HepG2 (cell line): ENCODE results near the gene CCDC196. TPM values are rescaled to one million over a fixed set of nuclear protein-coding genes. Genes with fewer than 3 reads are reported as not detected.
A peak's percentile ranks its signal among the peaks of the same experiment; 100 is the strongest.

Source experiments
- ATF1 ChIP-seq: IDR thresholded peaks from 2 replicates; pipeline ENCODE4 v1.6.1; 2016; ENCODE audit warnings: mild to moderate bottlenecking, control low read depth
- DPF2 ChIP-seq: sonication (generic); formaldehyde crosslinking; IDR thresholded peaks from 2 replicates; pipeline ENCODE4 v1.4.0; 2020; ENCODE audit warnings: mild to moderate bottlenecking, low read depth, missing genetic modification reagents, borderline replicate concordance
- HDAC2 ChIP-seq: sonication (generic); formaldehyde crosslinking; IDR thresholded peaks from 2 replicates; pipeline ENCODE4 v1.4.0; 2020; ENCODE audit warnings: missing genetic modification reagents
- KDM2A ChIP-seq: sonication (generic); formaldehyde crosslinking; IDR thresholded peaks from 2 replicates; pipeline ENCODE4 v1.4.0; 2020; ENCODE audit warnings: low read depth, missing genetic modification reagents, borderline replicate concordance
- RARA ChIP-seq: IDR thresholded peaks from 2 replicates; pipeline ENCODE4 v1.6.1; 2016; ENCODE audit warnings: missing genetic modification reagents, missing compliant biosample characterization
- REXO4 ChIP-seq: sonication (generic); formaldehyde crosslinking; IDR thresholded peaks from 2 replicates; pipeline ENCODE4 v1.8.0; 2022; ENCODE audit warnings: missing genetic modification reagents, mild to moderate bottlenecking, borderline replicate concordance
- RFXANK ChIP-seq: IDR thresholded peaks from 2 replicates; pipeline ENCODE4 v1.6.1; 2016
- ZBTB42 ChIP-seq: sonication (generic); formaldehyde crosslinking; IDR thresholded peaks from 2 replicates; pipeline ENCODE4 v1.5.0; 2020; ENCODE audit warnings: mild to moderate bottlenecking, missing genetic modification reagents
- ZNF253 ChIP-seq: sonication (generic); formaldehyde crosslinking; IDR thresholded peaks from 2 replicates; pipeline ENCODE4 v1.8.0; 2022; ENCODE audit warnings: mild to moderate bottlenecking, missing genetic modification reagents, borderline replicate concordance
- ZNF335 ChIP-seq: sonication (generic); formaldehyde crosslinking; IDR thresholded peaks from 2 replicates; pipeline ENCODE4 v1.4.0; 2020; ENCODE audit warnings: missing genetic modification reagents
- ZNF530 ChIP-seq: sonication (generic); formaldehyde crosslinking; IDR thresholded peaks from 2 replicates; pipeline ENCODE4 v1.5.0; 2020; ENCODE audit warnings: low read depth, mild to moderate bottlenecking, missing genetic modification reagents
- polyA plus RNA-seq, 8 experiments: library from polyadenylated mRNA; depleted of rRNA in 3 of 8; stranded (reverse) in 7 of 8; unstranded in 1 of 8; fragments of >200 nt; fragmentation: Illumina TruSeq in 4 of 8; extraction: Trizol in 4 of 8; gene quantifications; 2 replicates each; pipeline versions ENCODE4 v1.2.1 to v1.2.3, GENCODE V29; 2011 to 2016; ENCODE audit warnings: low read depth in 4 of 8, missing spikeins in 1 of 8, mixed read lengths in 1 of 8; ENCODE audit not compliant: insufficient read depth in 1 of 8
- total RNA-seq, 5 experiments: library from RNA; depleted of rRNA; stranded (reverse); fragments of >200 nt; fragmentation: Illumina TruSeq; extraction: Trizol; gene quantifications; 2 replicates each; pipeline ENCODE4 v1.2.3, GENCODE V29; 2016; ENCODE audit warnings: low read depth in 1 of 5
- TF ChIP-seq, protein P1 (sequence below): IDR thresholded peaks from 2 replicates; pipeline ENCODE4 v1.6.1; 2016; ENCODE audit warnings: control low read depth
- TF ChIP-seq, protein P2 (sequence below): sonication (generic); formaldehyde crosslinking; IDR thresholded peaks from 2 replicates; pipeline ENCODE4 v1.5.0; 2020; ENCODE audit warnings: missing genetic modification reagents
- TF ChIP-seq, protein P3 (sequence below): sonication (generic); formaldehyde crosslinking; IDR thresholded peaks from 2 replicates; pipeline ENCODE4 v1.4.0; 2020; ENCODE audit warnings: missing genetic modification reagents, mild to moderate bottlenecking, borderline replicate concordance
- TF ChIP-seq, protein P4 (sequence below): sonication (generic); formaldehyde crosslinking; IDR thresholded peaks from 2 replicates; pipeline ENCODE4 v1.5.0; 2020; ENCODE audit warnings: missing genetic modification reagents
- TF ChIP-seq, protein P5 (sequence below), 2 experiments: sonication (generic) in 1 of 2; formaldehyde crosslinking in 1 of 2; IDR thresholded peaks; 2 replicates each; pipeline versions ENCODE4 v1.5.1 to v1.6.1; 2011 to 2020; ENCODE audit warnings: borderline replicate concordance in 1 of 2, low read depth in 1 of 2, low read length in 1 of 2, mild to moderate bottlenecking in 1 of 2, missing genetic modification reagents in 1 of 2, moderate library complexity in 1 of 2
- TF ChIP-seq, protein P6 (sequence below): sonication (generic); formaldehyde crosslinking; IDR thresholded peaks from 2 replicates; pipeline ENCODE4 v1.9.0; 2021; ENCODE audit warnings: missing genetic modification reagents, mild to moderate bottlenecking, borderline replicate concordance
- TF ChIP-seq, protein P7 (sequence below): sonication (generic); formaldehyde crosslinking; IDR thresholded peaks from 2 replicates; pipeline ENCODE4 v1.4.0; 2020; ENCODE audit warnings: missing genetic modification reagents

The CCDC196 gene
- total and polyA plus RNA-seq, 2 of the 13 experiments (the other 11 are each of a cell fraction or from before 2014, with no cell fraction given), result not detected

DNA sequence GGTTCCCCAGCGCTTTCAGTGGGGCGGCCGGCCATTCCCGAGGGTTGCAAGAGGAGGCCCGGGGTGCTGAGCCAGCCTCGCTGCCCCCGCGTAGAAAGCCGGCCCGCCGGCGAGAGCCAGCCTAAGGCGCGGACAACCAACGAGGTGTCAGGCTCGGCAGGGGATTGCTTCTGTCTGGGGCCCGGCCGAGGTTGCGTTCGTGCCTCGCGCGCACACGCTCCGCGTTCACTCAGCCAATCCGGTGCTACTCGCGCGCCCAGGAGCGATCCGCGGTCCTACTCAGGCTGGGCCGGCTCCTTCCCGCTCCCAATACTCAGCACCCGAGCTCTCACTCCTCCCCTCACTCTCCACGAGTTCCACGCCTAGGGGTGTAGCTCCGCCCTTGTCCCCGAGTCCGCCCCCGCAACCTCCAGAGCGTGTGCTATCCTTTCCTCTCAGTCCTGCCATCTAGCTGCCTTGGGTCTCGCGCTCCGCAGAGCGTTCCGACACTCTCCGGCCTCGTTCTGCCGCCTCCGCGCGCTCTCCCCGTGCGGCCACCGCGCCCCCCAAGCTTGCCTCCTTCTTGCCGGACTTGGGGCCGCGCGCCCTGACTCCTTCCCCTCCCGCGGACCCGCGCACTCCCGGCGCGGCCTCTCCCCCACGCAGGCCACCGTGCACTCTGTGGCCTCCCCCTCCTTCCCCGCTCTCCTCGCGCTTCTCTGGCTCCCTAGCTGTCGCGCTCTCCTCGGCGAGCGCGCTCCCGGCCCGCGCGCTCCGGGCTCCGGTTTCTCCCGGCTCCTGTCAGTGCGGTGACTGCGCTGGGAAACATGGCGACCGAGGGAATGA is 21.8 kb downstream of the CCDC196 start, which contains the start of gene GPHN (continued):
- TF ChIP-seq, protein P1, sequence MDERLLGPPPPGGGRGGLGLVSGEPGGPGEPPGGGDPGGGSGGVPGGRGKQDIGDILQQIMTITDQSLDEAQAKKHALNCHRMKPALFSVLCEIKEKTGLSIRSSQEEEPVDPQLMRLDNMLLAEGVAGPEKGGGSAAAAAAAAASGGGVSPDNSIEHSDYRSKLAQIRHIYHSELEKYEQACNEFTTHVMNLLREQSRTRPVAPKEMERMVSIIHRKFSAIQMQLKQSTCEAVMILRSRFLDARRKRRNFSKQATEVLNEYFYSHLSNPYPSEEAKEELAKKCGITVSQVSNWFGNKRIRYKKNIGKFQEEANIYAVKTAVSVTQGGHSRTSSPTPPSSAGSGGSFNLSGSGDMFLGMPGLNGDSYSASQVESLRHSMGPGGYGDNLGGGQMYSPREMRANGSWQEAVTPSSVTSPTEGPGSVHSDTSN (CRISPR knock-in tag), result no peak; the same call in 1 of the 2 replicates
- TF ChIP-seq, protein P2, sequence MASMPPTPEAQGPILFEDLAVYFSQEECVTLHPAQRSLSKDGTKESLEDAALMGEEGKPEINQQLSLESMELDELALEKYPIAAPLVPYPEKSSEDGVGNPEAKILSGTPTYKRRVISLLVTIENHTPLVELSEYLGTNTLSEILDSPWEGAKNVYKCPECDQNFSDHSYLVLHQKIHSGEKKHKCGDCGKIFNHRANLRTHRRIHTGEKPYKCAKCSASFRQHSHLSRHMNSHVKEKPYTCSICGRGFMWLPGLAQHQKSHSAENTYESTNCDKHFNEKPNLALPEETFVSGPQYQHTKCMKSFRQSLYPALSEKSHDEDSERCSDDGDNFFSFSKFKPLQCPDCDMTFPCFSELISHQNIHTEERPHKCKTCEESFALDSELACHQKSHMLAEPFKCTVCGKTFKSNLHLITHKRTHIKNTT, result no peak
- no peak for TF ChIP-seq ZNF253 (CRISPR knock-in tag)
- TF ChIP-seq ZNF530 (CRISPR knock-in tag), result no peak
- TF ChIP-seq REXO4 (CRISPR knock-in tag), result 0 out of 2 replicates have a peak, but pooled peaks have one; percentile 81
- TF ChIP-seq, protein P3, sequence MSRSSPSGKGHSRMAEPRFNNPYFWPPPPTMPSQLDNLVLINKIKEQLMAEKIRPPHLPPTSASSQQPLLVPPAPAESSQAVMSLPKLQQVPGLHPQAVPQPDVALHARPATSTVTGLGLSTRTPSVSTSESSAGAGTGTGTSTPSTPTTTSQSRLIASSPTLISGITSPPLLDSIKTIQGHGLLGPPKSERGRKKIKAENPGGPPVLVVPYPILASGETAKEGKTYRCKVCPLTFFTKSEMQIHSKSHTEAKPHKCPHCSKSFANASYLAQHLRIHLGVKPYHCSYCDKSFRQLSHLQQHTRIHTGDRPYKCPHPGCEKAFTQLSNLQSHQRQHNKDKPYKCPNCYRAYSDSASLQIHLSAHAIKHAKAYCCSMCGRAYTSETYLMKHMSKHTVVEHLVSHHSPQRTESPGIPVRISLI (CRISPR knock-in tag), result 0 out of 2 replicates have a peak, but pooled peaks have one; percentile 33
- no peak for TF ChIP-seq ZNF335 (CRISPR knock-in tag)
- TF ChIP-seq RFXANK (CRISPR knock-in tag), result no peak
- TF ChIP-seq RARA (CRISPR knock-in tag), result peak; percentile 24; the same call in 1 of the 2 replicates
- TF ChIP-seq DPF2 (CRISPR knock-in tag), result no peak
- TF ChIP-seq, protein P4, sequence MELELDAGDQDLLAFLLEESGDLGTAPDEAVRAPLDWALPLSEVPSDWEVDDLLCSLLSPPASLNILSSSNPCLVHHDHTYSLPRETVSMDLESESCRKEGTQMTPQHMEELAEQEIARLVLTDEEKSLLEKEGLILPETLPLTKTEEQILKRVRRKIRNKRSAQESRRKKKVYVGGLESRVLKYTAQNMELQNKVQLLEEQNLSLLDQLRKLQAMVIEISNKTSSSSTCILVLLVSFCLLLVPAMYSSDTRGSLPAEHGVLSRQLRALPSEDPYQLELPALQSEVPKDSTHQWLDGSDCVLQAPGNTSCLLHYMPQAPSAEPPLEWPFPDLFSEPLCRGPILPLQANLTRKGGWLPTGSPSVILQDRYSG (CRISPR knock-in tag), result no peak; the same call in 1 of the 2 replicates
- peak; percentile 87 for TF ChIP-seq KDM2A (CRISPR knock-in tag)
- peak; percentile 84; the same call in 1 of the 2 replicates for TF ChIP-seq ZBTB42 (CRISPR knock-in tag)
- TF ChIP-seq, protein P5, sequence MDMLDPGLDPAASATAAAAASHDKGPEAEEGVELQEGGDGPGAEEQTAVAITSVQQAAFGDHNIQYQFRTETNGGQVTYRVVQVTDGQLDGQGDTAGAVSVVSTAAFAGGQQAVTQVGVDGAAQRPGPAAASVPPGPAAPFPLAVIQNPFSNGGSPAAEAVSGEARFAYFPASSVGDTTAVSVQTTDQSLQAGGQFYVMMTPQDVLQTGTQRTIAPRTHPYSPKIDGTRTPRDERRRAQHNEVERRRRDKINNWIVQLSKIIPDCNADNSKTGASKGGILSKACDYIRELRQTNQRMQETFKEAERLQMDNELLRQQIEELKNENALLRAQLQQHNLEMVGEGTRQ (IDR thresholded peaks at IDR 0.05; ENCODE audit: low read depth, low read length), result no peak; the same call in 1 of the 2 replicates
- TF ChIP-seq, protein P5 (CRISPR knock-in tag; IDR thresholded peaks at IDR 0.05; ENCODE audit: borderline replicate concordance), result peak; percentile 52; the same call in 1 of the 2 replicates
- TF ChIP-seq ATF1 (CRISPR knock-in tag), result no peak
- peak; percentile 77 for TF ChIP-seq HDAC2 (CRISPR knock-in tag)
- TF ChIP-seq, protein P6, sequence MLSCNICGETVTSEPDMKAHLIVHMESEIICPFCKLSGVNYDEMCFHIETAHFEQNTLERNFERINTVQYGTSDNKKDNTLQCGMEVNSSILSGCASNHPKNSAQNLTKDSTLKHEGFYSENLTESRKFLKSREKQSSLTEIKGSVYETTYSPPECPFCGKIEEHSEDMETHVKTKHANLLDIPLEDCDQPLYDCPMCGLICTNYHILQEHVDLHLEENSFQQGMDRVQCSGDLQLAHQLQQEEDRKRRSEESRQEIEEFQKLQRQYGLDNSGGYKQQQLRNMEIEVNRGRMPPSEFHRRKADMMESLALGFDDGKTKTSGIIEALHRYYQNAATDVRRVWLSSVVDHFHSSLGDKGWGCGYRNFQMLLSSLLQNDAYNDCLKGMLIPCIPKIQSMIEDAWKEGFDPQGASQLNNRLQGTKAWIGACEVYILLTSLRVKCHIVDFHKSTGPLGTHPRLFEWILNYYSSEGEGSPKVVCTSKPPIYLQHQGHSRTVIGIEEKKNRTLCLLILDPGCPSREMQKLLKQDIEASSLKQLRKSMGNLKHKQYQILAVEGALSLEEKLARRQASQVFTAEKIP (CRISPR knock-in tag), result no peak
- TF ChIP-seq, protein P7, sequence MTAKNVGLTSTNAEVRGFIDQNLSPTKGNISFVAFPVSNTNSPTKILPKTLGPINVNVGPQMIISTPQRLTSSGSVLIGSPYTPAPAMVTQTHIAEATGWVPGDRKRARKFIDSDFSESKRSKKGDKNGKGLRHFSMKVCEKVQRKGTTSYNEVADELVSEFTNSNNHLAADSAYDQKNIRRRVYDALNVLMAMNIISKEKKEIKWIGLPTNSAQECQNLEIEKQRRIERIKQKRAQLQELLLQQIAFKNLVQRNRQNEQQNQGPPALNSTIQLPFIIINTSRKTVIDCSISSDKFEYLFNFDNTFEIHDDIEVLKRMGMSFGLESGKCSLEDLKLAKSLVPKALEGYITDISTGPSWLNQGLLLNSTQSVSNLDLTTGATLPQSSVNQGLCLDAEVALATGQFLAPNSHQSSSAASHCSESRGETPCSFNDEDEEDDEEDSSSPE (CRISPR knock-in tag), result peak; percentile 93
